AG10803 (cell line): ENCODE data around the gene MAN2A2.

Source experiments
- DNase-seq: peaks from one replicate; pipeline ENCODE4 v3.0.0; 2010; ENCODE audit warnings: low read depth
- H3K4me3 ChIP-seq: 2 replicates; pipeline ENCODE4 v1.5.1; 2011; ENCODE audit warnings: mild to moderate bottlenecking, low read length, control low read depth
- TF ChIP-seq, protein P1 (sequence below): conservative IDR thresholded peaks from 2 replicates; pipeline ENCODE4 v1.5.1; 2011; ENCODE audit warnings: mild to moderate bottlenecking, low read length, control low read depth, inconsistent platforms

The MAN2A2 gene

DNA sequence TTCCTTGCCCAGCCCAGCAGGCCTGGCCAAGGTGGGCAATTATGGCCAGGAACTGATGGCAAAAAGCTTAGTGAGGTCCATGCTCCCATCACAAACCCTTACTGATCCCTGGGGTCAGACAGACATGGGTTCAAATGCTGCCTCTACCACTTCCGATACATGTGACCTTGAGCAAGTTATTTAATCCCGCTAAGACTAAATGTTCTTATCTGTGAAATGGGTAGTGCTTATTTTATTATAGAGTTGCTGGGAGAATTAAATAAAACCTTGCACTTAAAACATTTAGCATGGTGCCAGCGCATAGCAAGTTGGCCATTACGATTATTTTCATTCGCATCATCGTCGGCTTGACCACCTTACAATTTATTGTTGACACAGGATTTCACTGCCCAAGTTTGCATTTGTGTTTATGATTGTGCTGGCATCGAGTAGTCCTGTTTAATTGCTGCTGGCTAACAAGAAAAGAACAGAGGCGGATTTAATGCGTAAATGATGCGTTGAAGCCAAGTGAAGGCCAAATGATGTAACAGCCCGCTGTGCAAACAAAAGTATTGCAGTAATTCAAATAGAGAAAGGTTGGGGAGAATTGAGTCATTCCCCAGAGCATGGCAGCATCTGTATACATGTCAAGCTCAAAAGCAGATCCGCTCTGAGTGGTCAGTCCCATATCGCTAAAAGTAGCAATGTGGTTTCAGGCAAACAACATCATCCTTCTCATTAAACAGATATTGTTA lies 42.0 kb upstream of the MAN2A2 start:
- H3K4me3 ChIP-seq, result no peak overlapping the region
- TF ChIP-seq, protein P1, sequence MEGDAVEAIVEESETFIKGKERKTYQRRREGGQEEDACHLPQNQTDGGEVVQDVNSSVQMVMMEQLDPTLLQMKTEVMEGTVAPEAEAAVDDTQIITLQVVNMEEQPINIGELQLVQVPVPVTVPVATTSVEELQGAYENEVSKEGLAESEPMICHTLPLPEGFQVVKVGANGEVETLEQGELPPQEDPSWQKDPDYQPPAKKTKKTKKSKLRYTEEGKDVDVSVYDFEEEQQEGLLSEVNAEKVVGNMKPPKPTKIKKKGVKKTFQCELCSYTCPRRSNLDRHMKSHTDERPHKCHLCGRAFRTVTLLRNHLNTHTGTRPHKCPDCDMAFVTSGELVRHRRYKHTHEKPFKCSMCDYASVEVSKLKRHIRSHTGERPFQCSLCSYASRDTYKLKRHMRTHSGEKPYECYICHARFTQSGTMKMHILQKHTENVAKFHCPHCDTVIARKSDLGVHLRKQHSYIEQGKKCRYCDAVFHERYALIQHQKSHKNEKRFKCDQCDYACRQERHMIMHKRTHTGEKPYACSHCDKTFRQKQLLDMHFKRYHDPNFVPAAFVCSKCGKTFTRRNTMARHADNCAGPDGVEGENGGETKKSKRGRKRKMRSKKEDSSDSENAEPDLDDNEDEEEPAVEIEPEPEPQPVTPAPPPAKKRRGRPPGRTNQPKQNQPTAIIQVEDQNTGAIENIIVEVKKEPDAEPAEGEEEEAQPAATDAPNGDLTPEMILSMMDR, result no peak
- DNase-seq, result no peak

DNA sequence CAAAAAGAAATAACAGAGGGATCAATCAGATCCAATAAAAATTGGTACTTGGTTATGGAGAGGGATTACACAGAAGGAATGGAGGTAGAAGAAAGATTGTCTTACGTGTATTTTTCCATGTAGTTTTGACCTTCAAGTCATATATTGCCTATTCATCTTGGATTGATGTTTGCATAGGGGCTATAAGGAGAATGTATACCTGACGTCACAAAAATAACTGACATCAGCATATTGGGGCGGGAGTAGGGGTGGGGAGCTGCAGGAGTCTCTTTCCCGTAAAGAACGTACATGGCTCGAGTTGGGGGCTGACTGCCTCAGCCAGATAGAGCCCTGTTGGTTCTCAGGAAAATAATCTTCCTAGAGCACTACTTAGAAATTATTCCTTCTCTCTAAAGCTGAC lies 40.6 kb upstream of the MAN2A2 start:
- H3K4me3 ChIP-seq, result no peak overlapping the region
- TF ChIP-seq, protein P1, result no peak

DNA sequence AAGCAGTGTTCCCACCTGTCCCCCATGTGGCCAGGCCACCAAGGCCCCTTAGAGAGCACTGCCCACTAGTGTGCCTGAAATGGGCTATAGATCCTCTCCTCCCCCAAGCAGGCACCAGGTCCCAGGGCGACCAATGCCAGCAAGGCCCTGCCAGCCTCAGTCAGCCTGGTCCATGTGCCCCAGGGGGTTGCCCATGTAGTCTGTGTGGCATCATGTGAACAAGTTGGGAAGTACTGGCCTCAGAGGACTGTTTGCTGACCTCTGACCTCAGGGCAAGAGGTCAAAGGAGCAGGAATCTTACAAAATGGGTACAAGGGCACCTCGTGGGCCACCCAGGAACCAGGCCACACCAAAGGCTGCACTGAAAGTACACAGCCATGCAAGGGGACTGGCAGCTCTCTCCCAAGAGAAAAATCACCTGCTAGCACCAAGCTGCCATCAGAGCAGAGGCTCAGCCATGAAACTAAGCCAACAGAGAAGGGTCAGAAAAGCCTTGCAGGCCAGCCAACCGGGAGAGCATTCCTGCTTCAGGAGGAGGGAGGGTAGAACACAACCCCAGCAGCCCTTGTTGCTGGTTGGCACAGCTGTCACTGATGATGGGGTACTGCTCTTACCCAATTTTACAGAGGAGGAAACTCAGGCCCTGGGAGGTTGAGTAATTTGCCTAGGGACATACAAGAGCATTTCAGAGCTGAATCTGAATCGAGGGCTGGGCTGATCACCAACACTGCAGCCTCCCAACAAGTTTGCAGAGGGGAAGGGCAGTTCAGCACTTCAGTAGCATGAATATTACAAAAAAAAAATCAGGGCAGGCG lies 39.9 kb upstream of the MAN2A2 start:
- DNase-seq, result peak; percentile 67
- TF ChIP-seq, protein P1, result no peak
- no peak overlapping the region for H3K4me3 ChIP-seq

More for the DNA sequence above, 40.6 kb upstream of the MAN2A2 start:
- DNase-seq, result no peak

DNA sequence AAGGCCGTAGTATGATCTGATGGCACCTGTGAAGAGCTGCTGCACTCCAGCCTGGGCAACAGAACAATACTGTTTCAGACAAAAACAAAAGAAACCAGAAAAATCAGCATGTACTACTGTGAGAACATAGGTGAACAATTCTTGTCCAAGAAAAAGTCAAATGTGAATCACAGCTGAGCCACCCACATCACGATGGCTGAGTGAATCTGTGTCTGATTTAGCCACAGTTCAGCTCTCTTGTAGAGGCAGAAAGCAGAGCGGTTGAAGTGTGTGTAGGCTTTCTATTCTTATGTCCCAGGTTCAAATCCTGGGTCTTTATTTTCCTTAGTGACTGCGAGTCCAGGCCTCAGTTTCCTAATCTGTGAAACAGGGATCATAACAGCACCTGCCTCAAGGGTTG lies 39.1 kb upstream of the MAN2A2 start:
- no peak for DNase-seq
- TF ChIP-seq, protein P1, result no peak
- no peak overlapping the region for H3K4me3 ChIP-seq

DNA sequence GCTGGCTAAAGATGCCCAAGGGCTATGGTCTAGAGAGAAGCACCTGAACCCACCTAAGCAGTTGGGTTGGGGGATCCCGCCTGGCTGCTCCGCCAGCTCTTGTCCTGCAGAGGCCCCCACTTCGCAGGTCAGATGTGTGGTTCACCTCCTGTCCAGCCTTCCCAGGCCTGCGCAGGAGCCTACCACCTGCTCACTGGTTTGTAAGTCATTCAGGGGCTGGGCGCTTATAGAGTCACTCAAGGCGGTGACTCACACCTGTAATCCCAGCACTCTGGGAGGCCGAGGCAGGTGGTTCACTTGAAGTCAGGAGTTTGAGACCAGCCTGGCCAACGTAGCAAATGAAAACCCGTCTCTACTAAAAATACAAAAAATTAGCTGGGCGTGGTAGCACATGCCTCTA lies 38.6 kb upstream of the MAN2A2 start:
- H3K4me3 ChIP-seq, result no peak overlapping the region
- no peak for DNase-seq
- TF ChIP-seq, protein P1, result no peak

DNA sequence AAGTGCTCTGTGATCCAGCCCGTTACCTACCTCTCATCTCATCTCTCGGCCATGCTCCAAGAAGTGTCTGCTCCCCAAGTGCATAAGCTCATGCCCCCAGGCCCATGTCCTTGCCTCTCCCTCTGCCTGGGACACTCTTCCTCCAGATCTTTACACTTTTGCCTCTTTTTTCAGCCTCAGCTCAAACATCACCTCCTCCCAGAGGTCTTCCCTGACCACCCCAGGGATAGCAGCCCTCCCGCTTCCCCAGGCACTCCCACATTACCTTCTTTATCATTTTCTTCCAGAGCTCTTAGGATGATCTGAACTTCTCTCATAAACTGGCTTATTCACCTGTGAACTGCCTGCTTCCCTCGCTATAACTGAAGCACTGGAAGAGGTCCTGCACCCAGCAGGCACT lies 37.4 kb upstream of the MAN2A2 start:
- TF ChIP-seq, protein P1, result no peak
- DNase-seq, result no peak

More for the DNA sequence above, 37.4 kb upstream of the MAN2A2 start:
- H3K4me3 ChIP-seq, result no peak overlapping the region
